K562 (cell line): ENCODE measurements around the gene ZNF350. TPM values are rescaled to one million over a fixed set of nuclear protein-coding genes. Genes with fewer than 3 reads are reported as not detected.

ENCODE experiments used
- C11orf30 ChIP-seq: fragments of 450-650 bp; IDR thresholded peaks from 2 replicates; pipeline ENCODE4 v1.6.1; 2016; ENCODE audit warnings: low read depth, mild to moderate bottlenecking
- FOSL1 ChIP-seq: fragments of 200-800 bp; sonication (Bioruptor generic); conservative IDR thresholded peaks from 2 replicates; pipeline ENCODE4 v1.6.1; 2016; ENCODE audit warnings: missing genetic modification characterization, missing compliant biosample characterization
- HNRNPUL1 ChIP-seq: fragments of 200-400 bp; formaldehyde crosslinking; IDR thresholded peaks from 2 replicates; pipeline ENCODE4 v1.6.1; 2017; ENCODE audit warnings: low read length
- ZNF184 ChIP-seq: sonication (generic); formaldehyde crosslinking; IDR thresholded peaks from 2 replicates; pipeline ENCODE4 v1.5.0; 2020; ENCODE audit warnings: missing genetic modification reagents
- polyA plus RNA-seq, 8 experiments: library from polyadenylated mRNA; depleted of rRNA in 4 of 8; stranded (reverse) in 5 of 8; unstranded in 3 of 8; fragments of >200 nt; fragmentation: Nextera tagmentation in 2 of 8; fragmentation: Illumina TruSeq in 1 of 8; extraction: Ambion mirVana in 2 of 8; extraction: Trizol in 1 of 8; gene quantifications; 2 replicates each; pipeline versions ENCODE4 v1.2.1 to v1.2.3, GENCODE V29; 2011 to 2014; ENCODE audit warnings: inconsistent platforms in 1 of 8, missing spikeins in 1 of 8
- total RNA-seq, 7 experiments: library from RNA; depleted of rRNA in 6 of 7; stranded (reverse); fragments of >200 nt in 6 of 7; fragmentation: Illumina TruSeq in 2 of 7; extraction: Trizol in 2 of 7; gene quantifications; 2 replicates each; pipeline versions ENCODE4 v1.2.1 to v1.2.3, GENCODE V29; 2011 to 2021; ENCODE audit warnings: low replicate concordance in 1 of 7
- TF ChIP-seq, protein P1 (sequence below): fragments of 450-650 bp; IDR thresholded peaks from 2 replicates; pipeline ENCODE4 v1.6.1; 2016; ENCODE audit warnings: mild to moderate bottlenecking, moderate library complexity
- TF ChIP-seq, protein P2 (sequence below), 2 experiments: fragments of 450-650 bp in 1 of 2; sonication (generic) in 1 of 2; formaldehyde crosslinking in 1 of 2; IDR thresholded peaks; 2 replicates each; pipeline versions ENCODE4 v1.7.1 to v1.9.0; 2016 to 2022; ENCODE audit warnings: inconsistent platforms in 1 of 2, mild to moderate bottlenecking in 1 of 2, missing genetic modification reagents in 1 of 2

The ZNF350 gene
- total and polyA plus RNA-seq, 9 of the 15 experiments (the other 6 are each of a cell fraction or from before 2014, with no cell fraction given): 1.7 to 4.8 (median 2.9) TPM

DNA sequence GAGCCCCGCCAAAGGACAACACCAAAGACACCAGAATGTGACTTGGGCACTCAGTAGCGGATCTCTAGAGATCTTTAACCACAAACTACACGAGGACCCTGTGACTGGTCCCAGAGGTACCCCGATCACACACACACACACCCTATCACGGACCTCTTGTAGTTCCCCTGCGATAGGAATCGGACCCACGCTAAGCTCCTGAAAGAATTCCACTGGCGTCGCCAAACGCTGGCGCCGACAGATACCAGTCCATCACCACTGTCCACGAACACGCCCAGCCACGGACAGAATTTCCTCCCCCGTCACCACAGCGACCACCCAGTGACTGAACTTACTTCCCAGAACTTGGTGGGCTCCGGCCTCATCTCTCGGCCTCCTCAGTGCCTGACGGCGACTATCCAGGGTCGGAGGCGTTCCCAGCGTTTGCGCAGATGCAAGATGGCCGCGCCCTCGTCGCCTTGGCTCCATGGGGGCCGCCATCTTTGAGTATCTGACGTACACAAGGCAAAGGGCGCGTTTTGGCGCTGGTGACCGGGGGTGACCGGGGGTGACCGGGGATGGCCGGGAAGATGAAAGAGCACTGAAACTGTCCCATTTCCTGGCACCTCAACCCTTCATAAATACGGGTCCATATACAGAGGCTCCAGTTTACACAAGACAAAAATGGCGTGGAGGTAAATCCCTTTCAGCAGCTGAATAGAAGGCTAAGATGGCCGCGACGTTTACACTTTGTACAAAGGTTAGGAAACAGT lies 21.3 kb upstream of the ZNF350 start, which contains the start of gene ZNF615 (continued):
- TF ChIP-seq, protein P1, sequence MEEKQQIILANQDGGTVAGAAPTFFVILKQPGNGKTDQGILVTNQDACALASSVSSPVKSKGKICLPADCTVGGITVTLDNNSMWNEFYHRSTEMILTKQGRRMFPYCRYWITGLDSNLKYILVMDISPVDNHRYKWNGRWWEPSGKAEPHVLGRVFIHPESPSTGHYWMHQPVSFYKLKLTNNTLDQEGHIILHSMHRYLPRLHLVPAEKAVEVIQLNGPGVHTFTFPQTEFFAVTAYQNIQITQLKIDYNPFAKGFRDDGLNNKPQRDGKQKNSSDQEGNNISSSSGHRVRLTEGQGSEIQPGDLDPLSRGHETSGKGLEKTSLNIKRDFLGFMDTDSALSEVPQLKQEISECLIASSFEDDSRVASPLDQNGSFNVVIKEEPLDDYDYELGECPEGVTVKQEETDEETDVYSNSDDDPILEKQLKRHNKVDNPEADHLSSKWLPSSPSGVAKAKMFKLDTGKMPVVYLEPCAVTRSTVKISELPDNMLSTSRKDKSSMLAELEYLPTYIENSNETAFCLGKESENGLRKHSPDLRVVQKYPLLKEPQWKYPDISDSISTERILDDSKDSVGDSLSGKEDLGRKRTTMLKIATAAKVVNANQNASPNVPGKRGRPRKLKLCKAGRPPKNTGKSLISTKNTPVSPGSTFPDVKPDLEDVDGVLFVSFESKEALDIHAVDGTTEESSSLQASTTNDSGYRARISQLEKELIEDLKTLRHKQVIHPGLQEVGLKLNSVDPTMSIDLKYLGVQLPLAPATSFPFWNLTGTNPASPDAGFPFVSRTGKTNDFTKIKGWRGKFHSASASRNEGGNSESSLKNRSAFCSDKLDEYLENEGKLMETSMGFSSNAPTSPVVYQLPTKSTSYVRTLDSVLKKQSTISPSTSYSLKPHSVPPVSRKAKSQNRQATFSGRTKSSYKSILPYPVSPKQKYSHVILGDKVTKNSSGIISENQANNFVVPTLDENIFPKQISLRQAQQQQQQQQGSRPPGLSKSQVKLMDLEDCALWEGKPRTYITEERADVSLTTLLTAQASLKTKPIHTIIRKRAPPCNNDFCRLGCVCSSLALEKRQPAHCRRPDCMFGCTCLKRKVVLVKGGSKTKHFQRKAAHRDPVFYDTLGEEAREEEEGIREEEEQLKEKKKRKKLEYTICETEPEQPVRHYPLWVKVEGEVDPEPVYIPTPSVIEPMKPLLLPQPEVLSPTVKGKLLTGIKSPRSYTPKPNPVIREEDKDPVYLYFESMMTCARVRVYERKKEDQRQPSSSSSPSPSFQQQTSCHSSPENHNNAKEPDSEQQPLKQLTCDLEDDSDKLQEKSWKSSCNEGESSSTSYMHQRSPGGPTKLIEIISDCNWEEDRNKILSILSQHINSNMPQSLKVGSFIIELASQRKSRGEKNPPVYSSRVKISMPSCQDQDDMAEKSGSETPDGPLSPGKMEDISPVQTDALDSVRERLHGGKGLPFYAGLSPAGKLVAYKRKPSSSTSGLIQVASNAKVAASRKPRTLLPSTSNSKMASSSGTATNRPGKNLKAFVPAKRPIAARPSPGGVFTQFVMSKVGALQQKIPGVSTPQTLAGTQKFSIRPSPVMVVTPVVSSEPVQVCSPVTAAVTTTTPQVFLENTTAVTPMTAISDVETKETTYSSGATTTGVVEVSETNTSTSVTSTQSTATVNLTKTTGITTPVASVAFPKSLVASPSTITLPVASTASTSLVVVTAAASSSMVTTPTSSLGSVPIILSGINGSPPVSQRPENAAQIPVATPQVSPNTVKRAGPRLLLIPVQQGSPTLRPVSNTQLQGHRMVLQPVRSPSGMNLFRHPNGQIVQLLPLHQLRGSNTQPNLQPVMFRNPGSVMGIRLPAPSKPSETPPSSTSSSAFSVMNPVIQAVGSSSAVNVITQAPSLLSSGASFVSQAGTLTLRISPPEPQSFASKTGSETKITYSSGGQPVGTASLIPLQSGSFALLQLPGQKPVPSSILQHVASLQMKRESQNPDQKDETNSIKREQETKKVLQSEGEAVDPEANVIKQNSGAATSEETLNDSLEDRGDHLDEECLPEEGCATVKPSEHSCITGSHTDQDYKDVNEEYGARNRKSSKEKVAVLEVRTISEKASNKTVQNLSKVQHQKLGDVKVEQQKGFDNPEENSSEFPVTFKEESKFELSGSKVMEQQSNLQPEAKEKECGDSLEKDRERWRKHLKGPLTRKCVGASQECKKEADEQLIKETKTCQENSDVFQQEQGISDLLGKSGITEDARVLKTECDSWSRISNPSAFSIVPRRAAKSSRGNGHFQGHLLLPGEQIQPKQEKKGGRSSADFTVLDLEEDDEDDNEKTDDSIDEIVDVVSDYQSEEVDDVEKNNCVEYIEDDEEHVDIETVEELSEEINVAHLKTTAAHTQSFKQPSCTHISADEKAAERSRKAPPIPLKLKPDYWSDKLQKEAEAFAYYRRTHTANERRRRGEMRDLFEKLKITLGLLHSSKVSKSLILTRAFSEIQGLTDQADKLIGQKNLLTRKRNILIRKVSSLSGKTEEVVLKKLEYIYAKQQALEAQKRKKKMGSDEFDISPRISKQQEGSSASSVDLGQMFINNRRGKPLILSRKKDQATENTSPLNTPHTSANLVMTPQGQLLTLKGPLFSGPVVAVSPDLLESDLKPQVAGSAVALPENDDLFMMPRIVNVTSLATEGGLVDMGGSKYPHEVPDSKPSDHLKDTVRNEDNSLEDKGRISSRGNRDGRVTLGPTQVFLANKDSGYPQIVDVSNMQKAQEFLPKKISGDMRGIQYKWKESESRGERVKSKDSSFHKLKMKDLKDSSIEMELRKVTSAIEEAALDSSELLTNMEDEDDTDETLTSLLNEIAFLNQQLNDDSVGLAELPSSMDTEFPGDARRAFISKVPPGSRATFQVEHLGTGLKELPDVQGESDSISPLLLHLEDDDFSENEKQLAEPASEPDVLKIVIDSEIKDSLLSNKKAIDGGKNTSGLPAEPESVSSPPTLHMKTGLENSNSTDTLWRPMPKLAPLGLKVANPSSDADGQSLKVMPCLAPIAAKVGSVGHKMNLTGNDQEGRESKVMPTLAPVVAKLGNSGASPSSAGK: peak; percentile 75
- no peak for TF ChIP-seq HNRNPUL1
- TF ChIP-seq FOSL1 (tag): peak; percentile 19; the same call in 1 of the 2 replicates
- no peak for TF ChIP-seq C11orf30
- TF ChIP-seq, protein P2, sequence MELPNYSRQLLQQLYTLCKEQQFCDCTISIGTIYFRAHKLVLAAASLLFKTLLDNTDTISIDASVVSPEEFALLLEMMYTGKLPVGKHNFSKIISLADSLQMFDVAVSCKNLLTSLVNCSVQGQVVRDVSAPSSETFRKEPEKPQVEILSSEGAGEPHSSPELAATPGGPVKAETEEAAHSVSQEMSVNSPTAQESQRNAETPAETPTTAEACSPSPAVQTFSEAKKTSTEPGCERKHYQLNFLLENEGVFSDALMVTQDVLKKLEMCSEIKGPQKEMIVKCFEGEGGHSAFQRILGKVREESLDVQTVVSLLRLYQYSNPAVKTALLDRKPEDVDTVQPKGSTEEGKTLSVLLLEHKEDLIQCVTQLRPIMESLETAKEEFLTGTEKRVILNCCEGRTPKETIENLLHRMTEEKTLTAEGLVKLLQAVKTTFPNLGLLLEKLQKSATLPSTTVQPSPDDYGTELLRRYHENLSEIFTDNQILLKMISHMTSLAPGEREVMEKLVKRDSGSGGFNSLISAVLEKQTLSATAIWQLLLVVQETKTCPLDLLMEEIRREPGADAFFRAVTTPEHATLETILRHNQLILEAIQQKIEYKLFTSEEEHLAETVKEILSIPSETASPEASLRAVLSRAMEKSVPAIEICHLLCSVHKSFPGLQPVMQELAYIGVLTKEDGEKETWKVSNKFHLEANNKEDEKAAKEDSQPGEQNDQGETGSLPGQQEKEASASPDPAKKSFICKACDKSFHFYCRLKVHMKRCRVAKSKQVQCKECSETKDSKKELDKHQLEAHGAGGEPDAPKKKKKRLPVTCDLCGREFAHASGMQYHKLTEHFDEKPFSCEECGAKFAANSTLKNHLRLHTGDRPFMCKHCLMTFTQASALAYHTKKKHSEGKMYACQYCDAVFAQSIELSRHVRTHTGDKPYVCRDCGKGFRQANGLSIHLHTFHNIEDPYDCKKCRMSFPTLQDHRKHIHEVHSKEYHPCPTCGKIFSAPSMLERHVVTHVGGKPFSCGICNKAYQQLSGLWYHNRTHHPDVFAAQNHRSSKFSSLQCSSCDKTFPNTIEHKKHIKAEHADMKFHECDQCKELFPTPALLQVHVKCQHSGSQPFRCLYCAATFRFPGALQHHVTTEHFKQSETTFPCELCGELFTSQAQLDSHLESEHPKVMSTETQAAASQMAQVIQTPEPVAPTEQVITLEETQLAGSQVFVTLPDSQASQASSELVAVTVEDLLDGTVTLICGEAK (IDR thresholded peaks at IDR 0.05): 0 out of 2 replicates have a peak, but pooled peaks have one; percentile 24
- TF ChIP-seq, protein P2 (CRISPR knock-in tag; IDR thresholded peaks at IDR 0.05): no peak
- TF ChIP-seq ZNF184 (CRISPR knock-in tag): no peak
